ENCODE data around the gene DBET.
A peak's percentile ranks its signal among the peaks of the same experiment; 100 is the strongest.
"Not testable (repeated sequence)": the region's sequence is repeated elsewhere in the genome, so short reads cannot be mapped to it uniquely, and the experiment has no call there.

DBET gene

GRCh38 chr4:190064342-190064741, at the start of gene DBET:
Gene DBET, plus strand, starts transcription at chr4:190064502.
- DNase-seq (ENCODE audit: low spot score), result not testable (repeated sequence)

GRCh38 chr4:190014771-190015537, 49.3 kb upstream of the DBET start:
- peak; percentile 60 for DNase-seq (ENCODE audit: low spot score)

- peak; percentile 37 for DNase-seq (ENCODE audit: low spot score)
Observed at GRCh38 chr4:190015538-190016368, 48.5 kb upstream of the DBET start.

GRCh38 chr4:190016369-190017289, 47.7 kb upstream of the DBET start:
- DNase-seq (ENCODE audit: low spot score), result no peak

GRCh38 chr4:190017357-190018200, 46.7 kb upstream of the DBET start:
- DNase-seq (ENCODE audit: low spot score), result peak; percentile 6

GRCh38 chr4:190018201-190018920, 45.9 kb upstream of the DBET start:
- peak; percentile 5 for DNase-seq (ENCODE audit: low spot score)

- peak; percentile 17 for DNase-seq (ENCODE audit: low spot score)
Observed at GRCh38 chr4:190019023-190019858, 45.1 kb upstream of the DBET start.

- DNase-seq (ENCODE audit: low spot score), result not testable (repeated sequence)
Observed at GRCh38 chr4:190019859-190020463, 44.3 kb upstream of the DBET start.

- DNase-seq (ENCODE audit: low spot score), result peak; percentile 88
Observed at GRCh38 chr4:190020790-190021717, 43.2 kb upstream of the DBET start.

- DNase-seq (ENCODE audit: low spot score), result not testable (repeated sequence)
Observed at GRCh38 chr4:190021973-190022372, 42.3 kb upstream of the DBET start.

- DNase-seq (ENCODE audit: low spot score), result not testable (repeated sequence)
Observed at GRCh38 chr4:190022614-190023281, 41.6 kb upstream of the DBET start.

GRCh38 chr4:190027156-190027555, 37.1 kb upstream of the DBET start, which contains the start of gene FRG2:
Gene FRG2, minus strand, starts transcription at chr4:190027256. Its CDS starts 52 bp downstream, at chr4:190027204.
- DNase-seq (ENCODE audit: low spot score), result not testable (repeated sequence)

- not testable (repeated sequence) for DNase-seq (ENCODE audit: low spot score)
Observed at GRCh38 chr4:190031264-190031663, 33.0 kb upstream of the DBET start.

GRCh38 chr4:190037704-190038388, 26.5 kb upstream of the DBET start:
- DNase-seq (ENCODE audit: low spot score), result not testable (repeated sequence)

- not testable (repeated sequence) for DNase-seq (ENCODE audit: low spot score)
Observed at GRCh38 chr4:190040873-190041272, 23.4 kb upstream of the DBET start.

- DNase-seq (ENCODE audit: low spot score), result not testable (repeated sequence)
Observed at GRCh38 chr4:190047627-190048026, 16.7 kb upstream of the DBET start.
